GM12875 (cell line): Measurements from ENCODE around the gene MARCHF10.

Experiments
- H3K4me3 ChIP-seq: one replicate; pipeline ENCODE4 v1.5.1; 2011; ENCODE audit warnings: low read depth, low read length, control low read depth
- CTCF ChIP-seq: IDR thresholded peaks from 2 replicates; pipeline ENCODE4 v1.5.1; 2011; ENCODE audit warnings: low read depth, mild to moderate bottlenecking, control low read depth, inconsistent platforms, low read length, moderate library complexity, borderline replicate concordance; ENCODE audit not compliant: insufficient read depth

Gene MARCHF10

DNA sequence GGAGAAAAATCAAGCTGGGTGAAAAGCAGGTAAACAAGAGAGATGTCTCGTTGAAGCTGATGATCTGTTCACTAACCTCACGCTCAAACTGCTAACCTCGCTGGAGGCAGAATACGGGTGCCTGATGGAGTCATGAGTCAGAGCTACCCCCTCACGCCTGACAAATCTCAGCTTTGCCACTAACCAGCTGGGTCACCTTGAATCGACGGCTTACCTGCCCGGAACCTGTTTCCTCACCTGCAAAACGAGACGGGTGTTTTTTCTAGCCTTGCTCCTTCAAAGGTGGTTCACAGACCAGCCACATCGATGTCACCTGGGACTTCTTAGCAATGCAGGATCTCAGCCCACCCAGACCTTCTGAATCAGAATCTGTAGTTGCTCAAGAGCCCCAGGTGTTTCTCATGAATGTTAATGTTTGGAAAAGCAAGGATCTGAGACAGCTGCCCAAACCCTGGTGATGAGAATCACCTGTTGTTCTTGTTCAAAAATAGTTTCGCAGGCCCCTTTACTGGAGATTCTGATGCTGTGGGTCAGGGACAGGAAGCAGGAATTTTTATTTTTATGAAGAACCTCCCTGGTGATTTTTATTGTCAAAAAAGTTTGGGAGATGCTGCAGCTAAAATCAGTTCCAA lies 56.9 kb downstream of the MARCHF10 start:
- H3K4me3 ChIP-seq, result no peak overlapping the region
- TF ChIP-seq CTCF, result no peak

- no peak for TF ChIP-seq CTCF
- H3K4me3 ChIP-seq, result no peak overlapping the region
Measured at GRCh38 chr17:62750631-62751051, 57.5 kb downstream of the MARCHF10 start.

GRCh38 chr17:62749926-62750325 lies 58.2 kb downstream of the MARCHF10 start:
- no peak overlapping the region for H3K4me3 ChIP-seq
- no peak for TF ChIP-seq CTCF

DNA sequence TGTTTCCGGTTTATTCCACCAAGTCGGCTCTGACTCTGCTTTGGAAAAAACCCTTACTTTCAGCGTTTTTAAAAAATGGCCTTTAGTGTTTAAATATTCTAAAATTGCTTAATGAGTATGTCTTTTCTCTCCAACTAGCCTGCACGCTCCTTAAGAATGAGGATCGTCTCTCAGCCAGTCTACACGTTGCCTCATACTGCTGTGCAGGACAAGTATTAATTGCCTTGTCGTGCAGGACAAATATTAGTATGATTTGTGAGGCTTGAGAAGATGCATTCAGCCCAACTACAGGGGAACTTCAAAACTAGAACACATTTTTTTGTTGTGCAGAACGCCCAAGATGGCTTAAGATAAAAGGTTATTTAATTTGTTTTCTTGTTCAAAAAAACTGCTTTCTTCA lies 61.2 kb downstream of the MARCHF10 start:
- no peak for TF ChIP-seq CTCF
- H3K4me3 ChIP-seq, result no peak overlapping the region

DNA sequence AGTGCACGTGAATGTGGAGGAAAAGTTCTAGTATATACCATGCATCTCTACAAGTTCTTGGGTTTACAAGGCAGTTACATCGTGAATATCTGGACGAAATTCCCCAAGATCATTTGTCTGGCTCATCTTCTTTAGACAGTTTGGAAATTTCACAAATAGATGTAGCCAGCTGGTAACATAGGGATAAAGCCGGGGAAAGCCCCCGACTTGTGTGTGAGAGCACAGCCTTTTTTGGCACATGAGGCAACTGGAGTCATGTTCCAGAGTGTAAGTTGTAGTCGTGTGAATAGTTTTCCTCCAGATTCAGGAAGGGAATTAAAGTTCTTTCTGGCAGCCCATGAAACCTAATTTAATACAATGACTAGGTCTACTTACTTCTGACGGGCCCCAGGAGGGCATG lies 62.3 kb downstream of the MARCHF10 start:
- no peak for TF ChIP-seq CTCF
- H3K4me3 ChIP-seq, result no peak overlapping the region

DNA sequence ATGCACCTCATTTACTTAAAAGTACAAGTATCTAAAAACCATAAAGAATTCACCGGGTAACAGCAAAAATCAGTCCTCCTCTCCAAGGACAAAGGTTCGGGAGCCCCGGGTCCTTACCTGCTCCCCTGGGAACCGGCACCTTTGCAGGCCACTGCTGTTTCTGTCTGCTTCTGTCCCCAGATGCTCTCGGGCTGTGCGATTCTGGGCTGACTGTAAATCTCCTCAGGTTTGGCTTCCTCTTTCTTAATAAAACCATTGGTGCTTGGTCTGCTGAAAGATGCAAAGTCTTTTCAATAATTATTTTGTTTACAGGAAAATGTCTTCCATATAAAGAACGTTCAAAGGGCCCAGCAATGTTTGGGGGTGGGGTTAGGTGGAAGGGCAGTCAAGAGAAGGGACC lies 63.9 kb downstream of the MARCHF10 start:
- TF ChIP-seq CTCF, result no peak
- H3K4me3 ChIP-seq, result no peak overlapping the region

DNA sequence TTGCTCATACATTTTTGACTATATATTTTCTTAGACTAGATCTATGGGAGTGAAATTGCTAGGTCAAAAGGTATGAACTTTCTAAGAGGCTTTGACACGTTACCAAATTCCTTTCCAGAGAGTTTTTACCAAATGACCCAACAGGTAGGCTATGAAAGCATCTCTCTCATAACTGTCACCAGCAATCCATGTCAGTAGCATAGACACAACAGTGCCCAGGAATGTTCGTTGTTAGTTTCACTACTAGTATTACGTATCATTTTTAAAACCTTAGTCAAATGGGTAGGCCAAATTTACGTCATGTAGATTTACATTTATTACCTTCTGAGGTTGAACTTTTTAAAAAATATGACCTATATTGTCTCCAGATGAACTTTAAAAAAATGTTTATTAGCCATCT lies 66.8 kb downstream of the MARCHF10 start:
- no peak for TF ChIP-seq CTCF
- no peak overlapping the region for H3K4me3 ChIP-seq
